Measurements from ENCODE around the gene HIKESHI. TPM values are rescaled to one million over a fixed set of nuclear protein-coding genes. Genes with fewer than 3 reads are reported as not detected.

The HIKESHI gene
- total and polyA plus RNA-seq, 2 of the 8 experiments (the other 6 are each of a cell fraction or from before 2014, with no cell fraction given), result 65.4 to 90.2 TPM

DNA sequence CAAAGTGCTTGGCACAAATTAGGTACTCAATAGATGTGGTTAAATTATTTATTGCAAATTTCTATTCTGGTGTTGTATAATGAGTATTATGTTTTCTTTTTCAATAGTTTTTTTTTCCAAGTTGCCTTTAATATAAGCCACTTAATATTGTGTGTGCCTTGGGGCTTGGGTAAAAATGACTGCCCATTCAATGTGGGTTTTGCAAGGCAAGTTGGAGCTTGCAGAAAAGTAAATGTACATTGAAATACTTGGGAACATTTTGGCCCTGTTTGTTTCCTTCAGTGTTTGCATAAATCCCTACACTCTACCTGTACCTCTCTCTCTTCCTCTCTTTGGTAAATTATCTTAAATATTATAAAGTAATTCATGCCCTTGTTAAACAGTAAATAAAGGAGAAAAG is 70.5 kb downstream of the HIKESHI start:
- POLR2A ChIA-PET (ENCODE audit: partially characterized antibody), result no interaction called here
- no peak overlapping the region for H4K91ac ChIP-seq (replicated peaks; ENCODE audit: insufficient read length, low read length)
- no peak overlapping the region for H3K56ac ChIP-seq (replicated peaks; ENCODE audit: insufficient read length, low read depth, low read length)
- H4K20me1 ChIP-seq (replicated peaks in 1 of 2; ENCODE audit: control insufficient read depth in 1 of 2, insufficient read depth in 2 of 2, low read length in 2 of 2), result no peaks in the 10 kb centered on the region
- no peak overlapping the region for H4K8ac ChIP-seq (ENCODE audit: extremely low read depth, insufficient read depth, low read length)
- H2BK15ac ChIP-seq (ENCODE audit: low read length), result no peak overlapping the region
- peaks cover 0 to 2% (median 0%) of the 10 kb centered on the region in 4 experiments; a peak in 1 of 7 replicates for H3K4me1 ChIP-seq (replicated peaks in 1 of 4; ENCODE audit: control insufficient read depth in 3 of 4, insufficient read depth in 4 of 4, low read length in 3 of 4)
- H4K5ac ChIP-seq (ENCODE audit: insufficient read length, low read depth, low read length), result no peak overlapping the region
- no peak overlapping the region for H2BK5ac ChIP-seq (ENCODE audit: low read depth, low read length)
- no peak for DNase-seq (ENCODE audit: low read depth in 1 of 2, low spot score in 2 of 2)
- no peak overlapping the region for H2AK5ac ChIP-seq (ENCODE audit: low read depth, low read length)
- FAIRE-seq, result no peak
- H2BK12ac ChIP-seq (ENCODE audit: low read depth, low read length), result no peak overlapping the region
- no peaks in the 10 kb centered on the region for H3K36me3 ChIP-seq (ENCODE audit: control insufficient read depth in 2 of 4, insufficient read depth in 4 of 4, low read length in 3 of 4)
- H3K14ac ChIP-seq (ENCODE audit: insufficient read length), result no peak overlapping the region
- no peak overlapping the region for H2BK120ac ChIP-seq (replicated peaks; ENCODE audit: low read depth, low read length)
- H2BK20ac ChIP-seq (ENCODE audit: low read length), result no peak overlapping the region
- 0 out of 4 replicates have a peak, but pooled peaks cover 0 to 3% of the 10 kb centered on the region in 2 experiments for H3K9me3 ChIP-seq (ENCODE audit: insufficient read depth in 2 of 2, low read depth in 1 of 2, low read length in 1 of 2)
- peaks cover 0 to 3% (median 0%) of the 10 kb centered on the region in 4 experiments; a peak in 2 of 7 replicates for H3K27me3 ChIP-seq (replicated peaks in 1 of 4; ENCODE audit: control insufficient read depth in 3 of 4, extremely low read depth in 1 of 4, insufficient read depth in 3 of 4, low read length in 3 of 4)
- H3K23ac ChIP-seq (ENCODE audit: insufficient read length), result no peak overlapping the region
- no peaks in the 10 kb centered on the region for H3K79me2 ChIP-seq (ENCODE audit: control insufficient read depth in 1 of 2, insufficient read depth in 2 of 2, low read length in 2 of 2)
- H3K18ac ChIP-seq (ENCODE audit: extremely low read depth, low read length), result no peak overlapping the region
- CTCF ChIA-PET (ENCODE audit: partially characterized antibody), result interaction anchor here (2.9 kb wide), 1 partner anchor 12 kb away, joined by 19 read pairs; no protein-coding TSS in a partner anchor
- peaks cover 5% of the 10 kb centered on the region; the same call in 1 of the 2 replicates for H3K23me2 ChIP-seq (ENCODE audit: low read depth, low read length)
- H3K4ac ChIP-seq (replicated peaks; ENCODE audit: insufficient read length, low read depth, low read length), result no peak overlapping the region
- TF ChIP-seq FOSL1 (IDR thresholded peaks at IDR 0.05; ENCODE audit: insufficient read depth, low read depth, low read length) (no peak), CBX8 (IDR thresholded peaks at IDR 0.05; ENCODE audit: borderline replicate concordance, low read depth, low read length) (no peak), EZH2 (IDR thresholded peaks at IDR 0.05; ENCODE audit: low read depth, low read length, severe bottlenecking) (no peak), PHF8 (conservative IDR thresholded peaks at IDR 0.05; ENCODE audit: low read depth, low read length) (no peak), SUZ12 (IDR thresholded peaks at IDR 0.05; ENCODE audit: low read length) (no peak), MAFK (IDR thresholded peaks at IDR 0.05; ENCODE audit: low read depth, low read length) (no peak), TBP (IDR thresholded peaks at IDR 0.05; ENCODE audit: low read depth, low read length) (no peak)
- no peak overlapping the region for H3K9ac ChIP-seq (replicated peaks in 1 of 4; ENCODE audit: extremely low read depth in 1 of 4, low read depth in 3 of 4, low read length in 3 of 4)
- H3K79me1 ChIP-seq (ENCODE audit: low read depth, low read length), result no peaks in the 10 kb centered on the region
- no peak overlapping the region for H2AFZ ChIP-seq (ENCODE audit: low read length)
- H3K27ac ChIP-seq (ENCODE audit: low read depth, low read length), result no peak overlapping the region
- H3K4me2 ChIP-seq (ENCODE audit: insufficient read depth in 1 of 2, low read depth in 2 of 2, low read length in 2 of 2), result no peak overlapping the region
- no peak overlapping the region for H3K4me3 ChIP-seq (ENCODE audit: extremely low read depth in 1 of 4, insufficient read depth in 2 of 4, low read depth in 3 of 4, low read length in 4 of 4)
